8988T (cell line): ENCODE measurements around the gene TBX4.
"Not testable (repeated sequence)": the region's sequence is repeated elsewhere in the genome, so short reads cannot be mapped to it uniquely, and the experiment has no call there.

Experiments used
- DNase-seq: peaks from one replicate; pipeline ENCODE4 v3.0.0; 2011

Gene TBX4

GRCh38 chr17:61486135-61487120 is 34.2 kb downstream of the TBX4 start:
- DNase-seq = no peak

DNA sequence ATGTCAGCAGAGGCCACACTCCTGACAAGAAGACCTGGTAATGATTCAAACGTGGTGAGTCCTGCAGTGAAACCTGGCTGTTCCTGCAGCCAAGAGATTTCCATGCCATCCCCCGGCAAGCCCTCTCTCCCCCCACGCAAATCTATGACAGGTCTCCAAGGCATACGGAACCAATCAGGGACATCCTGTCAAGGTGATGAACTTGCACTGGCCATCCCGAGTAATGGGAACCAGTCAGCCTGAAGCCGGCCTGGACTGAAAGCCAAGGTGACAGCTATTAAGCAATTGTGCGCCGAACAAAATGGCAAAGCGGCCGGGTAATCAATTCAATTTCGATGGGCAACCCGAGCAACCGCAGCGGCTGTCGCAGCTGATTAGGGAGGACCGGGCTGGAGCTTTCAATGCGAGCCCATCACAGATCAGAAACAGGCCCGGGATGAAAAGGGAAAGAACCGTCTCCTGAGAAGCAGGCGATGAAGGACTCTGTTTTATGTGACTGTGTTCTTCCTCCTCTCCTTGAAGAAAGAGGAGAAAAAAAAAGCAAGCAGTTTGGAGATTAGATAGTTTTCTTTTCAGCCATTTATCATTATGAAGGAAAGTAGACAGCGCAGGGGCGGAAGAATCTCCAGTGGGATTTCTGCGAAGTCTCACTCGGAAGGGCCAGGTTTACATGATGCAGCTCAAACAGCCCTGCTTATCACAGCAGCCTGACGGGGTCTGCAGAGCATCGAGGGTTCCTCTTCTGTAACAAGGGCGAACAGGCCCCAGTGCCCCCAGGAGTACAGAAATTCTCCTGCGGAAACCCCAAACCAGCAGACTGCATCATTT is 35.2 kb downstream of the TBX4 start:
- no peak for DNase-seq

DNA sequence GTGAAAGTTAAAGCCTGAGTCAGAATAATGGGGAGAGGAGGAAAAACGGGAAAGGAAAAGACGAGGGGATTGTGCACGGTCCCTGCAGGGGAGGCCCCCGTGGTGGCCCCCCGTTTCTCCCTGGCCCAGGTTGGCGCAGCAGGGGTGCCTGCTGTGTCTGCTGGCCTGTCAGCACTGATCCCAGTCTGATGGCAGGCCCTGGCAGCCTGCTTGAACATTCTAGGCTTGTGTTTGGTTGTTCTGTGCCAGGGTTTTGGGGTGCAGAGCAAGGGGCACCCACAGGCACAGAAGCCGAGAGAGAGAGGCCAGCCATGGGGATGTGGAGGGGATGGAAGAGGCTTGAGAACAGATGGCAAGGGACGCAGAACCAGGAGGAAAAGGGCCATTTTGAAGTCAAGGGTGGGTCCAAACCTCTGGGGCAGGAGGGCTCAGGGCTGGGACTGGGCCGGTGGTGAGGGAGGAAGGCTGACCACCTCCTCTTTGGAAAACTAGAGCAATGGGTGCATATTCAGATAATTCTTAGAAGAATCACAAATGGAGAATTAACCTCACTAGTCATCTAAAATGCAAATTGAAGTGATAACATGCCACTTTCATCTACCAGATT is 35.9 kb downstream of the TBX4 start:
- DNase-seq = no peak

GRCh38 chr17:61488878-61489718 is 36.9 kb downstream of the TBX4 start:
- no peak for DNase-seq

- DNase-seq = no peak
These were observed 37.7 kb downstream of the TBX4 start for GRCh38 chr17:61489719-61490490.

DNA sequence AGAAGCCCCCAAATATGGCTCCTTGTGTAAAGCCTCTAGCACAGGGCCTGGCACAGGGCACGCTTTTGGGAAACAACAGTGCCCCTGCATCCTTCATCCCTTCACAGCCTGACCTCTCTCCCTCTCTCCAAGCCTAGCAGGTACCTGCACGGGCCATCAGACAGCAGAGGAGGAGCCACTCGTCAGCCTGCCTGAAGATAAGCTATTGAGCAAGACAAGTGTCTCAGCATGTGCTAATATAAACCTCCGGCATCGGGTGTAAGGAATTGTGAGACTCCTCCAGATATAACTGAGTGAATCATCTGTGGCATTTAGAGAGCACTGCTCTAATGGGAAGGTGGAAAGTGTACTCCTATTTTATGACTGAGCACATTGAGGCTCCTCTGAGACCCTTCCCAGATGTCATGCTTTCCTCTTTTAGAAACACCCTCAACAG is 38.3 kb downstream of the TBX4 start:
- DNase-seq = no peak

- DNase-seq = no peak
These were observed 39.8 kb downstream of the TBX4 start for GRCh38 chr17:61491981-61492380.

- no peak for DNase-seq
These were observed 40.7 kb downstream of the TBX4 start for GRCh38 chr17:61492759-61493526.

- DNase-seq = not testable (repeated sequence)
These were observed 41.7 kb downstream of the TBX4 start for GRCh38 chr17:61493830-61494324.

DNA sequence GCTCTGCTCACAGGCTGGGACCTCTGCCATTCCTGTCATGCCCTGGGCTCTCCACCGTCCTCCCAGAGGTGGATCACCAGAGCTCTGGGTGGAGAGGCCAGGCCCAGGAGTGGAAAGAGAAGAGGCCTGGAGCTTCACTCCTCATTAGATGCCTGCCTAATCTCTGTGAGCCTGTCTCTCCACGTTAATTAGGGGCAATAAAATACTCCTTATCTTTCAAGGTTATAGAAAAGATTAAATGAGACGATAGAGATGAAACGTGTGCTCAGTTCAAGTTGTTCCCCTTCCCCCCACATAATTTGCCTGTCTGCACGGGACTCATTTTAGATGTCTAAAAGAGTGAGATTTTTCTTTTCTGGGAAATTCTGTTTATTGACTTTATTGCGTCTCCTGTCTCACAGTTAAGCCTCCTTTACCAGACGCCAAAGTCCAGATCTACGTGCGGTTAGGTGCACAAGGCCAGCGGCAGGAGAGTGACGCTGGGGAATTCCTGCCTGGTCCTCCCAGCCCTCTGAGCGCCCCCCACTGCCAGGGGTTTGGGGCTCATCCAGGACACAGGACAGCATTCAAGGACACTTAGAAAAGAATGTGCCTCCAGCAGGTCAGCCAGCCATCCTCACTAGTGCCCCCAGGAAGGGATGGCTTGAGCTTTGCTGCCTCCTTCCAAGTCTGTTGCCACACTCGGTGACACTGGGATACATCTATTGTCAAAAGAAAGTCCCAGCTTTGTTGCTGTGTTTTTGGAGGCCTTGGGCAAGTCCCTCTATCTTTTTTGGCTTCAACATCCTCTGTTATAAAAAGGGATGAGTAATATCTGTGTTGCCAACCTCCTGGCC is 42.3 kb downstream of the TBX4 start:
- DNase-seq = no peak

DNA sequence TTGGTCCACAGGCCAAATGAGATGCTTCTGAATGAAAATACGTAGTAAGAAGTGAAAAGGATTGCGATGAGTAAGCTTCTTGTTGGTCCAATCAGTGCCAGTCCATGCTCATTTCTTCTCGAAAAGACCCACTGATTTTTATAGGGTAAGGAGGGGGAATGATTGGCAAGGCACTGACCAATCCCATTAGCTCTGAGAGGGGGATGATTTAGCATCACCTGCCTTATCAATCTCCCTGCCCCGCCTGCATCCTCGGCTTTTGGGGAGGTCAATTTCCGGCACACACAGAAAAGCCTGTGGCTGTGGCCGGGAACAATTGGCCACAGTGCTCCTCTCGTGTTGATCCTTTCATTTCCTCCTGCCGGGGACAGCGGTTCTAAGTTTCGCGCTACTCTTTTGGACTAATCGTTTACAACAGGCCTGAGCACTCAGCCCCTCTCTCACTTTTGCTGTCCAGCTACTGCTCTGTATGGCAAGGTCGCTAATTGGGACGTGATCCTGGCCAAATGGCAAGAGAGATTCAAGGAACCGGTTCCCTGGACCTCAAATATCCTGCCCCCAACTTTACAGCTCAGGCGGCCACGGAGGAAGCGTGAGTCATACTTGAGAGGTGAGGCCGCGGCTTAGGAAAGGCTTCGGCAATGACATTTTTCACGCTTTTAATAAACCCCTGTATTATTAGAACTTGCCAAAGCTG is 43.1 kb downstream of the TBX4 start:
- no peak for DNase-seq

- DNase-seq = no peak
These were observed 44.1 kb downstream of the TBX4 start for GRCh38 chr17:61496174-61496956.

GRCh38 chr17:61496957-61497653 is 44.9 kb downstream of the TBX4 start:
- DNase-seq = no peak

- no peak for DNase-seq
These were observed 46.1 kb downstream of the TBX4 start for GRCh38 chr17:61498042-61498994.

GRCh38 chr17:61499632-61500031 is 47.4 kb downstream of the TBX4 start:
- DNase-seq = no peak

DNA sequence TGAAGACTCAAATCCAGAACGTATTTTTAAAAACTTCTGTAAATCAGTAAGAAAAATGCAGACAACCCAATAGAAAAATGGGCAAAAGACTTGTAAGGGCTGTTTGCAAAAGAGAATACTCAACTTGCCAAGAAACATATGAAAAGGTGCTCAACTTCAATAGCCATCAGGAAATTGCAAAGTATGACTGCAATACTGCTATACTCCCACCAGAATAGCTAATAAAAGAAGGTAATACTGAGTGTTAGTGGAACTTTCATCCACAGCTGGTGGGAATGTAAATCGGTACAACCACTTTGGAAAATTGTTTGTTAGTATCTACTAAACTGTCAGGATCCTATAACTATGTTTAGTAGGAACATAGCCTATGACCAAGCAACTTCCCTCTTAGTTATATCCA is 48.1 kb downstream of the TBX4 start:
- DNase-seq = no peak
